AG09319 (cell line): ENCODE data around the gene UGGT2.

Source experiments
- DNase-seq: peaks from one replicate; pipeline ENCODE4 v3.0.0-alpha.2; 2010; ENCODE audit warnings: low read depth; ENCODE audit errors: extremely low read depth
- CTCF ChIP-seq: IDR thresholded peaks from 2 replicates; pipeline ENCODE4 v1.5.1; 2011; ENCODE audit warnings: low read depth, mild to moderate bottlenecking, inconsistent platforms, low read length, moderate library complexity

UGGT2 gene

DNA sequence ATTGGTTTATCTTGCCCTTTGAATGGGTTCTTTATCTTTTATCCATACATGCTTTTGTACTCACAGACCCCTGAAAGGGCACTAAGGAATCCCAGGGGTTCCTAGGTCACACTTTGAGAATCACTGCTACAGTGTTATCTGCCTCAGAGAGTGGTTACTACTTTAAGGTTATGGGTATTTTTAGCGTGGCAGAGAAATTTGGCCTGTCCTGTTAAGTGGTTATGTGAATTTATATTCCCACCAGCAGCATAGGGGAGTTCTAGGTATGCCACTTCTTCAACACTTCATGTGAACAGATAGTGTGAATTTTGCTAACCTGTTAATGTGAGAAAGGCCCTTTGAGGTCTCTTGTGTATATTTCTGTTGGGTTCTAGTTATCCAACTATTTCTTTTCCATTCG lies 300.5 kb downstream of the UGGT2 start:
- no peak for TF ChIP-seq CTCF
- DNase-seq: no peak
